SIG-M5 (cell line): ENCODE results near the gene HEPHL1.
"Not testable (repeated sequence)": the region's sequence is repeated elsewhere in the genome, so short reads cannot be mapped to it uniquely, and the experiment has no call there.

Source experiments
- DNase-seq: peaks from one replicate; lab custom pipeline; 2025; lab: John Stamatoyannopoulos, UW

Gene HEPHL1

DNA sequence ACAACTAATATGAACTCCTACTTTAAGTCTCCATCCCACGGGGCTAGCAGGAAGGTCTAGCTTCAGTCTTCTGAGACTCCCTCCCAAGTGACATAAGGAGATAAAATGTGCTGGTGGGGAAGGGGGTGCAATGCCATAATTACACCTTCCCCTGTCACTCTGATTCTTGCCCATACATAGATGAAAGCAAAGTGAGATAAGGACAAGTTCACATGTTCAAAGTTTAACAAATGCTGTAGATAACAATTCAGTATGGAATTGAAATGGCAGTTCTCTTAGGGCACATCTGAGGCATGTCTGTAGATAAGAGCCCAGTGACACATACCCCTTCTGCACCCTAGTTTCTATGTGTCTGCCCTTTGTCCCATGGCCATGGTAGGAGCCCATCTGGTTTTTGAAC is 69.2 kb downstream of the HEPHL1 start:
- no peak for DNase-seq

- no peak for DNase-seq
These were observed 69.9 kb downstream of the HEPHL1 start for GRCh38 chr11:94091091-94091490.

DNA sequence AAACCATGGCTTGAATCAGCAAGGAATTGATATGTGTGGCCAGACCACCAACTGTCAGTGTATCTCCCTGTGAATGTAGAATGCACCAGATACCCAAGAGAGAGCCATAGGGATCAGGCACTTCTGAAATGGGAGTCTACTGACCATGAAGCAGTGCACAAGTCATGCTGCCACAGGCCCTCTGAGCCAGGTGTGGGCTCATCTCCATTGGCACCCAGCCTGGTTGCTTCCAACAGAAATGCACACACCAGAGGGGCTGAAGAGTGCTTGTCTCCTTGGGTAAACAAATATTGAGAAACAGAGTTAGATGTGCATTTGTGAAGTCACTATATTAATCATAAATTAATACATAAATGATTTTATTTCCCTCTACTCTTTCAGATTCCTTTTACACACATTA is 79.1 kb downstream of the HEPHL1 start:
- DNase-seq = no peak

DNA sequence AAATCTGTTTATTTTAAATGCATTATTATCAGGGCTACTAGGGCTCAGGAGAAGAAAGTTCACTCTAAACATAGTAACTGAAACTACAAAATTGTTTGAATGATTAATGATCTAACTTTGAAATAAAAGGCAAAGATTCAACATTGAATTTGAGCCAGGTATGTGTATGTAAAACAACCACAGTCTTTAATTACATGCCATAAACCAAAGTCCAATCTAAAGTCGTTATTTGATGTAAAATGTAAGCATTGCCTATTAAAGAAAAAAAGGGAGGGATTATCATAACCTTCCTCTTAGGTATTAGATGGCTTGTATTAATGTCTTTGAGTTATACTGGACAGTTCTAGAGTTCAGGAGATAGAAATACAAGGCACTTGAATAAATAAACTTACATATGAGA is 82.3 kb downstream of the HEPHL1 start:
- no peak for DNase-seq

DNA sequence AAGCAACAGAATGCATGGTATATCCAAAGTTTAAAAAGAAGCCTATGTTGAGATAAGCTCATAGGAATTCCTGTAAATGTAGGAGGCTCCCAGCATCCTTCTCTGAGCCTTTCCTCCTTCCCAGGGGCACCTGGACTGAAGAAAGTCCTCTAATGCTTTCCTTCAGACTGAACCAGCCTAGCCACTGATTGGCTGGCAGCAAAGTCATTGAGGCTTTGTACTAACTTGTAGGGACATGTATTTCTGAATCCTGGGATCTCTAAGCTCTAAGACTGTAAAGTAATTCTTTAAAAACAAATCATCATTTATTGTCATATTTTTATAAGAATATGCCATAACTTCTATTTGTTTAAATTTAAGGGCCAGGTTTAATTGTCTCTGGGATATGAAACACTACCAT is 83.6 kb downstream of the HEPHL1 start:
- no peak for DNase-seq

GRCh38 chr11:94106716-94107115 is 85.6 kb downstream of the HEPHL1 start:
- no peak for DNase-seq

DNA sequence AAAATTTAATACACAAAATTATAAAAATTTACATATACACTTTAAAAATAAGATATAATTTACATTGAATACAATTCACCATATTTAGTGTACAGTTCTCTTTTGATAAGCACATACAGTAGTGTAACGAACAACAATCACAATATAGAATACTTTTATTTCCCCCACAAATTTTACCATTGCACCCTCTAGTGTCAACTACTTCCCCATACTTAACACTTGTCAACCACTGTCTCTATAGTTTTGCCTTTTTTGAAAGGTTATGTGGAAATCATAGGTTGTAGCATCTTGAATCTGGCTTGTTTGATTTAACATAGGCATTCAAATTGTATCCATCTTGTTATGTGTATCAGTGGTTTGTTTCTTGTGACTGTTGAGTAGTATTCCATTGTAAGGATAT is 86.2 kb downstream of the HEPHL1 start:
- DNase-seq = no peak

DNA sequence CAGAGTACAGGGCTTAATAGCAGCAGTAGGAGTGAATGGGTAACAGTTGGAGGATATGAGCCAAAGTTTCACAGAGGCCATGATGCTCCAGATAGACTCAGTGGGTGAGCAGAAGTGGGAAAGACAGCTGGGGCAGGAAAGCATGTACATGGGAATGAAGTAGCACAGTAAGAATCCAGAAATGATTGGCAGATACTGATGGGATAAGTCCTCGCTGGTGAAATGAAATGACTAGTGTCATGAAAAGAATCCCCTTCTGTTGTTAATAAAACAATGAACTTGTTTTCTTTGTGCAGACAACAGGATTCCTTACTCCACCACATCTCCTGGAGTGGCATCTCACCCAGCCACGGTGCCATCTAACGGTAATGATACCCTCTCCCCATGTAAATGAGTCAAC is 90.1 kb downstream of the HEPHL1 start:
- DNase-seq = no peak

DNA sequence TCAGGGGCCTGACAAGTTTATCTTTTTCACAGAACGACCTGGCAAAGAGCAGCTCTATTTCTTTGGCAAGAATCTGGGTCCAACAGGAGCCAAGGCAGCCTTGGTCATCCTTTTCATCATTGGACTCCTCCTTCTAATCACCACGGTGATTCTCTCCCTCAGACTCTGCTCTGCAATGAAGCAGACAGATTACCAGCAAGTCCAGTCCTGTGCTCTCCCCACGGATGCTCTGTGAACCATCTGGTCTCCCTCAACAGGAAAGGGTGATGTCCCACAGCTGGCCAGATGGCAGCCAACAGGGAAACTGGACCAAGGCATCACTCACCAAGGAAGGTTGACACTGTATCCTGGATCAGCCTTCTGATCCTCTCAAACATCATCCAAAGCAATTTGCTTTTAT is 90.5 kb downstream of the HEPHL1 start:
- no peak for DNase-seq

GRCh38 chr11:94112206-94112953 is 91.2 kb downstream of the HEPHL1 start:
- DNase-seq = no peak

DNA sequence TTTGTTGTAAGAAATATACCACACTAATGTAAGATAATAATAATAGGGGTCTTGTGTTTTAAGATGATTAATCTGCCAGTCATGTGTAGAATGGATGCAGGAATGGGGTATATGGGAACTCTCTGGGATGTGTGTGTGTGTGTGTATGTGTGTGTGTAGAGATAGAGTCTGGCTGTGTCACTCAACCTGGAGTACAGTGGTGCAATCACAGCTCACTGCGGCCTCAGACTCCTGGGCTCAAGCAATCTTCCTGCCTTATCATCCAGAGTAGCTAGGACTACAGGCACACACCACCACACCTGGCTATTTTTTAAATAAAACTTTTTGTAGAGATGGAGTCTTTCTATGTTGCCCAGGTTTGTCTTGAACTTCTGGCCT is 96.0 kb downstream of the HEPHL1 start:
- no peak for DNase-seq

- DNase-seq = no peak
These were observed 96.7 kb downstream of the HEPHL1 start for GRCh38 chr11:94117871-94118270.

GRCh38 chr11:94119676-94120075 is 98.5 kb downstream of the HEPHL1 start:
- not testable (repeated sequence) for DNase-seq

- DNase-seq = not testable (repeated sequence)
These were observed 99.4 kb downstream of the HEPHL1 start for GRCh38 chr11:94120516-94120915.

- no peak for DNase-seq
These were observed 99.8 kb downstream of the HEPHL1 start for GRCh38 chr11:94120946-94121345.

DNA sequence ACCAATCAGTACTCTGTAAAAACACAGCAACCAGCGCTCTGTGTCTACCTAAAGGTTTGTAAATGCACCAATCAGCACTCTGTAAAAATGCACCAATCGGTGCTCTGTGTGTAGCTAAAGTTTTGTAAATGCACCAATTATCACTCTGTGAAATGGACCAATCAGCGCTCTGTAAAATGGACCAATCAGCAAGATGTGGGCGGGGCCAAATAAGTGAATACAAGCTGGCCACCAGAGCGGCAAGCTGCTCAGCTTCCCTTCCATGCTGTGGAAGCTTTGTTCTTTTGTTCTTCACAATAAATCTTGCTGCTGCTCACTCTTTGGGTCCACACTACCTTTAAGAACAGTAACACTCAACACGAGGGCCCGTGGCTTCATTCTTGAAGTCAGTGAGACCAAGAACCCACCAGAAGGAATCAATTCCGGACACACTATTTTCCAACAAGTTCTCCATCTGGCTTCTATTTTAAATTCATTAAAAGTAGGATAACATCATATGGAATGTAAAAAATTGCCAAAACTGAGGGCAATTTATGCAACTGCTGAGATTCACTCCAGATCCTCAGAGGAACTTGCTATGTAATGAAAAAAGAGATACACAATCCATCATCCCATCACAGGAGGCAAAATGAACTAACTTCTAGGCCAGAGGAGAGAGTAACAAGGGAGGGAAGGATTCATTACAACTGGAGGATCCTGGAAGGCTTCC is 104.4 kb downstream of the HEPHL1 start:
- DNase-seq = no peak

DNA sequence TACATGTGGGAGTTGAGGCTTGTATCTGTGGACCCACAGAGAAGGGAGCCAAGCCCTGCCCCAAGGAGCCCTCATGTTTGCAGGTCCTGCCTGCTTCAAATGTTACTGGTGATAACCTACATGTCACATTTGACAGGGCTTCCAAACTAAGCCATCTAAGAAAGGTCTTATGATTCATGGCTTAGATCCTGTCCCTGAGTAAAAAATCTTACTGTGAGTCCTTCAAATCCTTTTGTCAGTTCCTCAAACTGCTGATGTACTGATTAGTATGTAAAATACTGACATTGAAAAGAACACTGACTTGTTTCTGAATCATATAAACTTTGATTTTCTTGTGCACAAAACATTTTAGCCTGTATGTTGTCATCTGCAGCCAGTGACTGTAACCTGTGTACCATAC is 106.5 kb downstream of the HEPHL1 start:
- DNase-seq = no peak

GRCh38 chr11:94128291-94128745 is 107.2 kb downstream of the HEPHL1 start:
- DNase-seq = no peak

DNA sequence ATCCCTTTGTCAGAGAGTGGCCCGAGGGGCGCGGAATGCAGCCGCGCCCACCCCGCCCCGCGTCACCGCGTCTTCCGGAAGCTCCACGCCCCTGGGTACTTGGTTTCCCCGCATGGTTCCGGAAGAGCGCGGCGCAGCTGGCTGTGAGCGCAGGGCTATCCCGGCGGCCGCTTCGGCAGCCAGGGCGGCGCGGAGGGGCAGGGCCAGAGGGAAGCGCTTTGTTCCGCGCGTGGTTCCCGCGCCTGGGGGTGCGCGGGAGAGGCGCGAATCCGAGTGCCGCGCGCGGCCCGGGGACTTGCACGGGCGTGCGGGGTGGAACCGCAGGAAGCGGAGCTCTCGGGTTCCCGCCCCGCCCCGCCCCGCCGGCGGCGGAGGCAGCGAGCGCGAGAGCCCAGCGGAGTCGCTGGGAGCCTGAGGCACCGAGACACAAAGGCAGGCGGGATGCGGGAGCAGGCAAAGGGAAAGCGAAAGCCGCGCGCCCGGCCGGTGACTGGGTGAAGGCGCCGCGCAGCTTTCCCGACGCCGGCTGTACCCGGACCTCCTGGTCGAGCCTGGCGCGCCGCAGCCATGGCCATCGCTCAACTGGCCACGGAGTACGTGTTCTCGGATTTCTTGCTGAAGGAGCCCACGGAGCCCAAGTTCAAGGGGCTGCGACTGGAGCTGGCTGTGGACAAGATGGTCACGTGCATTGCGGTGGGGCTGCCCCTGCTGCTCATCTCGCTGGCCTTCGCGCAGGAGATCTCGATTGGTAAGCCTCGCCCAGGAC is 107.8 kb downstream of the HEPHL1 start, which contains the start of gene PANX1:
Gene PANX1, plus strand, starts transcription at position 96 of the 766 bp plus-strand sequence. Its CDS starts 472 bp downstream, at position 568.
- DNase-seq = no peak

GRCh38 chr11:94129512-94130297 is 108.6 kb downstream of the HEPHL1 start:
- no peak for DNase-seq

- DNase-seq = no peak
These were observed 109.3 kb downstream of the HEPHL1 start for GRCh38 chr11:94130298-94131046.
